OCI-LY1 (cell line): ENCODE data around the gene PTH1R.

Experiments used
- H2AFZ ChIP-seq: fragments of 200-600 bp; sonication (generic), shearing (Covaris generic); 2 replicates; pipeline ENCODE4 v1.6.0; 2014; ENCODE audit warnings: antibody characterized with exemption, mild to moderate bottlenecking, low read length
- H3F3A ChIP-seq: fragments of 200-600 bp; sonication (generic), shearing (Covaris generic); 2 replicates; pipeline ENCODE4 v1.6.0; 2014; ENCODE audit warnings: mild to moderate bottlenecking, antibody characterized with exemption, low read length, moderate library complexity; ENCODE audit not compliant: insufficient read depth
- H3K27ac ChIP-seq: fragments of 200-600 bp; sonication (generic); 2 replicates; pipeline ENCODE4 v1.5.1; 2014; ENCODE audit warnings: low read length, mixed run types, mild to moderate bottlenecking, low read depth; ENCODE audit not compliant: poor library complexity, severe bottlenecking
- H3K27me3 ChIP-seq: fragments of 200-600 bp; sonication (generic); 2 replicates; pipeline ENCODE4 v1.6.0; 2014; ENCODE audit warnings: antibody characterized with exemption, mild to moderate bottlenecking, low read length, moderate library complexity; ENCODE audit not compliant: insufficient read depth
- H3K36me3 ChIP-seq: fragments of 200-600 bp; sonication (generic); 2 replicates; pipeline ENCODE4 v1.6.1; 2014; ENCODE audit warnings: mild to moderate bottlenecking, antibody characterized with exemption, low read length, moderate library complexity, mixed read lengths; ENCODE audit not compliant: insufficient read depth
- H3K4me1 ChIP-seq: fragments of 200-600 bp; sonication (generic); 2 replicates; pipeline ENCODE4 v1.5.1; 2014; ENCODE audit warnings: mild to moderate bottlenecking, low read length, moderate library complexity; ENCODE audit not compliant: insufficient read depth, severe bottlenecking
- H3K4me2 ChIP-seq: fragments of 200-600 bp; sonication (generic), shearing (Covaris generic); 2 replicates; pipeline ENCODE4 v1.6.1; 2014; ENCODE audit warnings: low read length
- H3K4me3 ChIP-seq: fragments of 200-600 bp; sonication (generic); 2 replicates; pipeline ENCODE4 v1.5.1; 2014; ENCODE audit warnings: low read length, low read depth, mild to moderate bottlenecking, mixed read lengths; ENCODE audit not compliant: poor library complexity, severe bottlenecking
- H3K79me2 ChIP-seq: fragments of 200-600 bp; shearing (Covaris generic); 2 replicates; pipeline ENCODE4 v1.6.1; 2016; ENCODE audit warnings: mixed run types, low read length, mixed read lengths; ENCODE audit not compliant: insufficient read depth
- H3K9ac ChIP-seq: fragments of 200-600 bp; sonication (generic), shearing (Covaris generic); 2 replicates; pipeline ENCODE4 v1.6.1; 2014; ENCODE audit warnings: mild to moderate bottlenecking, low read length, mixed read lengths
- H3K9me2 ChIP-seq: fragments of 200-600 bp; sonication (generic), shearing (Covaris generic); 2 replicates; pipeline ENCODE4 v1.6.1; 2014; ENCODE audit warnings: low read depth, mild to moderate bottlenecking, low read length, mixed read lengths
- H3K9me3 ChIP-seq: fragments of 200-600 bp; shearing (Covaris generic); 2 replicates; pipeline ENCODE4 v1.6.1; 2014; ENCODE audit warnings: low read length, mixed read lengths
- H4K20me1 ChIP-seq: fragments of 200-600 bp; sonication (generic), shearing (Covaris generic); 2 replicates; pipeline ENCODE4 v1.6.0; 2016; ENCODE audit warnings: mild to moderate bottlenecking, low read length; ENCODE audit not compliant: insufficient read depth
- EZH2 ChIP-seq: fragments of 200-600 bp; sonication (generic), shearing (Covaris generic); IDR thresholded peaks from 2 replicates; pipeline ENCODE4 v1.8.0; 2017; ENCODE audit warnings: borderline replicate concordance, mixed run types, mild to moderate bottlenecking, antibody characterized with exemption, low read length, moderate library complexity, mixed read lengths
- TF ChIP-seq, protein P1 (sequence below): fragments of 200-600 bp; sonication (generic), shearing (Covaris generic); IDR thresholded peaks from 2 replicates; pipeline ENCODE4 v1.5.1; 2017; ENCODE audit warnings: mild to moderate bottlenecking, antibody characterized with exemption, low read length, moderate library complexity, mixed read lengths

Gene PTH1R

DNA sequence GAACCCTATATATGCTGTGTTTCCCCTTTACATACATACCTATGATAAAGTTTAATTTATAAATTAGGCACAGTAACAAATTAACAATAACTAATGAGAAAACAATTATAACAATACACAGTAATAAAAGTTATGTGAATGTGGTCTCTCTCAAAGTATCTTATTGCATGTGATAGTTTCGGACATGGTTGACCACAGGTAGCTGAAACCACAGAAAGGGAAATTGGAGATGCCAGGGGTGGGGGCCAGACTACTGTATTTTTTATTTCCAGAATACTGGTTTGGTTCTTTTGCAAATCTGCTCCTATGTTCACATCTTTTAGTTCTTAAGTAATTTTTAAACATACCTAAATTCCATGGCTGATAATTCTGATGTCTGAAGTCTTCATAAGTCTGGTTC is 40.7 kb downstream of the PTH1R start:
- TF ChIP-seq EZH2, result no peak
- TF ChIP-seq, protein P1, sequence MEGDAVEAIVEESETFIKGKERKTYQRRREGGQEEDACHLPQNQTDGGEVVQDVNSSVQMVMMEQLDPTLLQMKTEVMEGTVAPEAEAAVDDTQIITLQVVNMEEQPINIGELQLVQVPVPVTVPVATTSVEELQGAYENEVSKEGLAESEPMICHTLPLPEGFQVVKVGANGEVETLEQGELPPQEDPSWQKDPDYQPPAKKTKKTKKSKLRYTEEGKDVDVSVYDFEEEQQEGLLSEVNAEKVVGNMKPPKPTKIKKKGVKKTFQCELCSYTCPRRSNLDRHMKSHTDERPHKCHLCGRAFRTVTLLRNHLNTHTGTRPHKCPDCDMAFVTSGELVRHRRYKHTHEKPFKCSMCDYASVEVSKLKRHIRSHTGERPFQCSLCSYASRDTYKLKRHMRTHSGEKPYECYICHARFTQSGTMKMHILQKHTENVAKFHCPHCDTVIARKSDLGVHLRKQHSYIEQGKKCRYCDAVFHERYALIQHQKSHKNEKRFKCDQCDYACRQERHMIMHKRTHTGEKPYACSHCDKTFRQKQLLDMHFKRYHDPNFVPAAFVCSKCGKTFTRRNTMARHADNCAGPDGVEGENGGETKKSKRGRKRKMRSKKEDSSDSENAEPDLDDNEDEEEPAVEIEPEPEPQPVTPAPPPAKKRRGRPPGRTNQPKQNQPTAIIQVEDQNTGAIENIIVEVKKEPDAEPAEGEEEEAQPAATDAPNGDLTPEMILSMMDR, result no peak
- no peaks in the 10 kb centered on the region for H3F3A ChIP-seq
- H3K27me3 ChIP-seq, result no peaks in the 10 kb centered on the region
- H3K4me2 ChIP-seq, result no peak overlapping the region
- H3K79me2 ChIP-seq, result no peaks in the 10 kb centered on the region
- H3K9me3 ChIP-seq, result peaks cover 8% of the 10 kb centered on the region; the same call in 1 of the 2 replicates
- no peak overlapping the region for H3K9ac ChIP-seq
- H4K20me1 ChIP-seq, result no peaks in the 10 kb centered on the region
- no peaks in the 10 kb centered on the region for H3K4me1 ChIP-seq
- peaks cover 72% of the 10 kb centered on the region for H3K36me3 ChIP-seq
- H3K9me2 ChIP-seq, result no peaks in the 10 kb centered on the region
- no peak overlapping the region for H3K4me3 ChIP-seq
- no peak overlapping the region for H3K27ac ChIP-seq
- H2AFZ ChIP-seq, result no peak overlapping the region

DNA sequence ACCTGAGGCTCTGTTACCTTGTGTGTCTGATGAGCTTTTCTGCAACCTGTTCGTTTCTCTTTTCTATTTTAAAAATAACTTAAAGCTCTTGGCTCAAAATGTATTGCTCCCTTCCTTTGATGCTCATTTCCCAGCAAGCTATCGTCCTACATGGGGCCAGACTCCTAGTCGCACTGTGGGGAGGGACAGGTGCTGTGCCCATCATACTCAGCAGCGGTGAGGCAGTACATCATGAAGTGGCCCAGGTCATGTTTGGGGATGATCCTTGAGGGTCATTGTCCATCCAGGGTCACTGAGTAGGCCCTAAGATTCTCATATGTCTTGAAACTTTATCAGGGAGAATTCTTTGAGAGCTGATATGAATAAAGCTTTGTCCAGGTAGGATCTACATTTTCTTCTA is 41.1 kb downstream of the PTH1R start:
- Histone ChIP-seq H3K9me3 (peaks cover 8% of the 10 kb centered on the region; the same call in 1 of the 2 replicates), H4K20me1 (no peaks in the 10 kb centered on the region), H3K4me2 (no peak overlapping the region), H3K79me2 (no peaks in the 10 kb centered on the region), H3K27me3 (no peaks in the 10 kb centered on the region), H3F3A (no peaks in the 10 kb centered on the region), H3K36me3 (peaks cover 75% of the 10 kb centered on the region), H2AFZ (no peak overlapping the region), H3K9me2 (no peaks in the 10 kb centered on the region), H3K27ac (no peak overlapping the region), H3K4me3 (no peak overlapping the region), H3K9ac (no peak overlapping the region), H3K4me1 (no peaks in the 10 kb centered on the region)
- no peak for TF ChIP-seq EZH2
- TF ChIP-seq, protein P1, result no peak

DNA sequence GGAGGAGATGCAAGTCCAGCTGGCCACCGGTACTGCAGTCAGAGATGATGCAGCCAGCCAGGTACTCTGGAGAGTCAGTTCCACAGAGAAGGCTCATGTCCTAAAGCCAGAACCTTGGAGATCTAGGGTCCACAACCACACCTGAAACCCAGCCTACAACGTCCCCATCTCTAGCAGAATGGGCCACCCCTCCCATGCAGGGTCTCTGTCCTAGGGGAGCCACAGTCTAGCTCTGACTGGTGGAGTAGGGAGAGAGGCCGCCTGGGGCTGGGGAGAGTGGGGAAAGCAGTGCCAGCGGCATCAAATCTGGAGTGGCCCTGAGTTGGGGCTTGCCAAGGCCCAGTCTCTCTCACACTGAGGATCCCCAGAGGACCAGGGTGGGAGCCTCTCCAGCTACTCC is 43.5 kb downstream of the PTH1R start:
- no peaks in the 10 kb centered on the region for H4K20me1 ChIP-seq
- H3K9ac ChIP-seq, result no peak overlapping the region
- no peak overlapping the region for H3K27ac ChIP-seq
- H2AFZ ChIP-seq, result no peak overlapping the region
- peaks cover 4% of the 10 kb centered on the region for H3K4me1 ChIP-seq
- no peaks in the 10 kb centered on the region for H3K79me2 ChIP-seq
- H3K9me3 ChIP-seq, result peaks cover 8% of the 10 kb centered on the region; the same call in 1 of the 2 replicates
- H3K4me3 ChIP-seq, result no peak overlapping the region
- H3K9me2 ChIP-seq, result no peaks in the 10 kb centered on the region
- no peaks in the 10 kb centered on the region for H3F3A ChIP-seq
- TF ChIP-seq, protein P1, result no peak
- TF ChIP-seq EZH2, result no peak
- peaks cover 92% of the 10 kb centered on the region for H3K36me3 ChIP-seq
- no peaks in the 10 kb centered on the region for H3K27me3 ChIP-seq
- H3K4me2 ChIP-seq, result no peak overlapping the region
